Panc1 (cell line): Measurements from ENCODE around the gene IL32. TPM values are rescaled to one million over a fixed set of nuclear protein-coding genes. Genes with fewer than 3 reads are reported as not detected.
"Not testable (repeated sequence)": the region's sequence is repeated elsewhere in the genome, so short reads cannot be mapped to it uniquely, and the experiment has no call there.

ENCODE experiments used
- ATAC-seq: fragments of 200-7000 bp; cut with Tn5 transposase; 2 replicates; pipeline ENCODE4 v1.9.1; 2020; ENCODE audit warnings: mild to moderate bottlenecking, moderate library complexity
- BruUV-seq: library from RNA; stranded (reverse); fragments of 400-500 nt; replicated peaks from 2 replicates; lab custom pipeline; 2021; lab: Mats Ljungman, UMichigan
- CTCF ChIA-PET: fragments of 300-600 bp; sonication (Branson Sonifier 250); formaldehyde crosslinking; loops from one replicate; lab custom pipeline; 2022; ENCODE audit warnings: antibody characterized with exemption; lab: Charles Lee
- POLR2A ChIA-PET: fragments of 300-600 bp; sonication (Branson Sonifier 250); formaldehyde crosslinking; loops from one replicate; lab custom pipeline; 2022; ENCODE audit warnings: antibody characterized with exemption; lab: Charles Lee
- DNase-seq: peaks from one replicate; pipeline ENCODE4 v3.0.0-alpha.2; 2010; ENCODE audit warnings: low read depth, low spot score
- H3K27ac ChIP-seq: 2 replicates; pipeline ENCODE4 v1.5.1; 2011; ENCODE audit warnings: mild to moderate bottlenecking, low read length, inconsistent platforms
- H3K27me3 ChIP-seq: fragments of 200-500 bp; sonication (Bioruptor generic); 2 replicates; pipeline ENCODE4 v1.6.0; 2014; ENCODE audit warnings: low read length, inconsistent platforms; ENCODE audit not compliant: control insufficient read depth, insufficient read depth
- H3K36me3 ChIP-seq: fragments of 200-500 bp; sonication (Bioruptor generic); 2 replicates; pipeline ENCODE4 v1.5.1; 2014; ENCODE audit warnings: inconsistent platforms, mild to moderate bottlenecking, low read length, moderate library complexity; ENCODE audit not compliant: control insufficient read depth, insufficient read depth
- H3K4me1 ChIP-seq: 2 replicates; pipeline ENCODE4 v1.5.1; 2011; ENCODE audit warnings: inconsistent platforms, mild to moderate bottlenecking, low read length, moderate library complexity; ENCODE audit not compliant: control insufficient read depth, insufficient read depth
- H3K4me3 ChIP-seq, 2 experiments: 2 replicates each; pipeline ENCODE4 v1.5.1; 2011 to 2012; ENCODE audit warnings: low read depth in 2 of 2, low read length in 2 of 2, mild to moderate bottlenecking in 2 of 2, inconsistent platforms in 1 of 2, moderate library complexity in 1 of 2
- H3K9me3 ChIP-seq: fragments of 200-500 bp; sonication (Bioruptor generic); 2 replicates; pipeline ENCODE4 v1.5.1; 2014; ENCODE audit warnings: low read depth, mild to moderate bottlenecking, inconsistent platforms, low read length, moderate library complexity; ENCODE audit not compliant: control insufficient read depth, insufficient read depth
- POLR2AphosphoS5 ChIP-seq: IDR thresholded peaks from 2 replicates; pipeline ENCODE4 v1.6.1; 2012; ENCODE audit warnings: mild to moderate bottlenecking, low read depth, low read length, moderate library complexity
- SIN3A ChIP-seq: IDR thresholded peaks from 2 replicates; pipeline ENCODE4 v1.6.1; 2012; ENCODE audit warnings: low read depth, mild to moderate bottlenecking, low read length, moderate library complexity, borderline replicate concordance; ENCODE audit not compliant: insufficient read depth
- TCF7L2 ChIP-seq: IDR thresholded peaks from 2 replicates; pipeline ENCODE4 v1.6.1; 2011; ENCODE audit warnings: mild to moderate bottlenecking, low read depth, low read length, inconsistent platforms
- in situ Hi-C: cut with HindIII; loops from 2 replicates; pipeline ENCODE4 v1.10.0; 2016; ENCODE audit warnings: low sequenced_read_pairs, low pct_unique_long_range_greater_than_20kb
- intact Hi-C: fragments of 100-400 bp; cut with micrococcal nuclease; formaldehyde crosslinking; loops from one replicate; pipeline ENCODE4 v1.10.0; 2022; ENCODE audit not compliant: unreplicated experiment
- total RNA-seq: library from RNA; stranded (reverse); gene quantifications from one replicate; pipeline ENCODE4 v1.2.1, GENCODE V29; 2021; ENCODE audit not compliant: unreplicated experiment
- TF ChIP-seq, protein P1 (sequence below), 2 experiments: IDR thresholded peaks; 2 replicates each; pipeline ENCODE4 v1.6.1; 2011 to 2012; ENCODE audit warnings: low read depth in 2 of 2, control low read depth in 1 of 2, low read length in 1 of 2, mild to moderate bottlenecking in 1 of 2, moderate library complexity in 1 of 2; ENCODE audit not compliant: insufficient read depth in 1 of 2
- TF ChIP-seq, protein P2 (sequence below): fragments of 450-650 bp; IDR thresholded peaks from 2 replicates; pipeline ENCODE4 v1.5.1; 2017; ENCODE audit warnings: mild to moderate bottlenecking

Gene IL32
- total RNA-seq, 1 experiment from 2014 or later, result 17.1 TPM

DNA sequence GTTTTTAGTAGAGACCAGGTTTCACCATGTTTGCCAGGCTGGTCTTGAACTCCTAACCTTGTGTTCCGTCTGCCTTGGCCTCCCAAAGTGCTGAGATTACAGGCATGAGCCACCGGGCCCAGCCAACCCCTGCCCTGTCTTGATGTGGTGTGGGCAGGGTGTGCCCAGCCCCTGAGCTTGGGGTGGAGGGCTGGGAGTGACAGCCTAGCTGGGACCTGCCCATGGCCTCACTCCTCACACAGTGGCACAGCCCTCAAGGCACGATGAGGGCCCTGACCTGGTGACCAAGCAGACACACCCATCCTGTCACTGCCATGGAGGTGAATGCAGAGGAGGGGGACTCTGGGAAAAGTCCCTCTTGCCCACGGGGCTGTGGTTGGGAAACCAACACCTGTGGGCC lies 3.0 kb downstream of the IL32 start:
- peaks cover 8% of the 10 kb centered on the region; the same call in 1 of the 2 replicates for H3K4me1 ChIP-seq
- H3K27me3 ChIP-seq, result no peaks in the 10 kb centered on the region
- intact Hi-C loops, result no loop called here
- ATAC-seq (no peak), DNase-seq (no peak)
- POLR2A ChIA-PET, result no interaction called here
- no peaks in the 10 kb centered on the region for H3K9me3 ChIP-seq
- no TSS peak for BruUV-seq
- no peak overlapping the region for H3K4me3 ChIP-seq
- H3K36me3 ChIP-seq, result no peaks in the 10 kb centered on the region
- TF ChIP-seq TCF7L2 (no peak), POLR2AphosphoS5 (no peak), SIN3A (no peak)
- TF ChIP-seq, protein P1, sequence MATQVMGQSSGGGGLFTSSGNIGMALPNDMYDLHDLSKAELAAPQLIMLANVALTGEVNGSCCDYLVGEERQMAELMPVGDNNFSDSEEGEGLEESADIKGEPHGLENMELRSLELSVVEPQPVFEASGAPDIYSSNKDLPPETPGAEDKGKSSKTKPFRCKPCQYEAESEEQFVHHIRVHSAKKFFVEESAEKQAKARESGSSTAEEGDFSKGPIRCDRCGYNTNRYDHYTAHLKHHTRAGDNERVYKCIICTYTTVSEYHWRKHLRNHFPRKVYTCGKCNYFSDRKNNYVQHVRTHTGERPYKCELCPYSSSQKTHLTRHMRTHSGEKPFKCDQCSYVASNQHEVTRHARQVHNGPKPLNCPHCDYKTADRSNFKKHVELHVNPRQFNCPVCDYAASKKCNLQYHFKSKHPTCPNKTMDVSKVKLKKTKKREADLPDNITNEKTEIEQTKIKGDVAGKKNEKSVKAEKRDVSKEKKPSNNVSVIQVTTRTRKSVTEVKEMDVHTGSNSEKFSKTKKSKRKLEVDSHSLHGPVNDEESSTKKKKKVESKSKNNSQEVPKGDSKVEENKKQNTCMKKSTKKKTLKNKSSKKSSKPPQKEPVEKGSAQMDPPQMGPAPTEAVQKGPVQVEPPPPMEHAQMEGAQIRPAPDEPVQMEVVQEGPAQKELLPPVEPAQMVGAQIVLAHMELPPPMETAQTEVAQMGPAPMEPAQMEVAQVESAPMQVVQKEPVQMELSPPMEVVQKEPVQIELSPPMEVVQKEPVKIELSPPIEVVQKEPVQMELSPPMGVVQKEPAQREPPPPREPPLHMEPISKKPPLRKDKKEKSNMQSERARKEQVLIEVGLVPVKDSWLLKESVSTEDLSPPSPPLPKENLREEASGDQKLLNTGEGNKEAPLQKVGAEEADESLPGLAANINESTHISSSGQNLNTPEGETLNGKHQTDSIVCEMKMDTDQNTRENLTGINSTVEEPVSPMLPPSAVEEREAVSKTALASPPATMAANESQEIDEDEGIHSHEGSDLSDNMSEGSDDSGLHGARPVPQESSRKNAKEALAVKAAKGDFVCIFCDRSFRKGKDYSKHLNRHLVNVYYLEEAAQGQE (IDR thresholded peaks at IDR 0.05; ENCODE audit: insufficient read depth in 1 of 2, low read depth in 2 of 2, low read length in 1 of 2), result no peak
- TF ChIP-seq, protein P2, sequence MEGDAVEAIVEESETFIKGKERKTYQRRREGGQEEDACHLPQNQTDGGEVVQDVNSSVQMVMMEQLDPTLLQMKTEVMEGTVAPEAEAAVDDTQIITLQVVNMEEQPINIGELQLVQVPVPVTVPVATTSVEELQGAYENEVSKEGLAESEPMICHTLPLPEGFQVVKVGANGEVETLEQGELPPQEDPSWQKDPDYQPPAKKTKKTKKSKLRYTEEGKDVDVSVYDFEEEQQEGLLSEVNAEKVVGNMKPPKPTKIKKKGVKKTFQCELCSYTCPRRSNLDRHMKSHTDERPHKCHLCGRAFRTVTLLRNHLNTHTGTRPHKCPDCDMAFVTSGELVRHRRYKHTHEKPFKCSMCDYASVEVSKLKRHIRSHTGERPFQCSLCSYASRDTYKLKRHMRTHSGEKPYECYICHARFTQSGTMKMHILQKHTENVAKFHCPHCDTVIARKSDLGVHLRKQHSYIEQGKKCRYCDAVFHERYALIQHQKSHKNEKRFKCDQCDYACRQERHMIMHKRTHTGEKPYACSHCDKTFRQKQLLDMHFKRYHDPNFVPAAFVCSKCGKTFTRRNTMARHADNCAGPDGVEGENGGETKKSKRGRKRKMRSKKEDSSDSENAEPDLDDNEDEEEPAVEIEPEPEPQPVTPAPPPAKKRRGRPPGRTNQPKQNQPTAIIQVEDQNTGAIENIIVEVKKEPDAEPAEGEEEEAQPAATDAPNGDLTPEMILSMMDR, result no peak
- H3K27ac ChIP-seq, result no peak overlapping the region
- in situ Hi-C loops, result no loop called here
- CTCF ChIA-PET, result interaction anchor here (1.0 kb wide), 1 partner anchor 10 kb away, joined by 9 read pairs; no protein-coding TSS in a partner anchor

DNA sequence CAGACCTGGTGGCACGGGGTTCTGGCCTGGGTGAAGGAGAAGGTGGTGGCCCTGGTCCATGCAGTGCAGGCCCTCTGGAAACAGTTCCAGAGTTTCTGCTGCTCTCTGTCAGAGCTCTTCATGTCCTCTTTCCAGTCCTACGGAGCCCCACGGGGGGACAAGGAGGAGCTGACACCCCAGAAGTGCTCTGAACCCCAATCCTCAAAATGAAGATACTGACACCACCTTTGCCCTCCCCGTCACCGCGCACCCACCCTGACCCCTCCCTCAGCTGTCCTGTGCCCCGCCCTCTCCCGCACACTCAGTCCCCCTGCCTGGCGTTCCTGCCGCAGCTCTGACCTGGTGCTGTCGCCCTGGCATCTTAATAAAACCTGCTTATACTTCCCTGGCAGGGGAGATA lies 3.7 kb downstream of the IL32 start:
- POLR2A ChIA-PET, H3K27me3 ChIP-seq, intact Hi-C loops, H3K4me3 ChIP-seq, H3K36me3 ChIP-seq, H3K9me3 ChIP-seq, H3K27ac ChIP-seq, ATAC-seq, CTCF ChIA-PET, DNase-seq, BruUV-seq, in situ Hi-C loops, H3K4me1 ChIP-seq: not testable (repeated sequence)

DNA sequence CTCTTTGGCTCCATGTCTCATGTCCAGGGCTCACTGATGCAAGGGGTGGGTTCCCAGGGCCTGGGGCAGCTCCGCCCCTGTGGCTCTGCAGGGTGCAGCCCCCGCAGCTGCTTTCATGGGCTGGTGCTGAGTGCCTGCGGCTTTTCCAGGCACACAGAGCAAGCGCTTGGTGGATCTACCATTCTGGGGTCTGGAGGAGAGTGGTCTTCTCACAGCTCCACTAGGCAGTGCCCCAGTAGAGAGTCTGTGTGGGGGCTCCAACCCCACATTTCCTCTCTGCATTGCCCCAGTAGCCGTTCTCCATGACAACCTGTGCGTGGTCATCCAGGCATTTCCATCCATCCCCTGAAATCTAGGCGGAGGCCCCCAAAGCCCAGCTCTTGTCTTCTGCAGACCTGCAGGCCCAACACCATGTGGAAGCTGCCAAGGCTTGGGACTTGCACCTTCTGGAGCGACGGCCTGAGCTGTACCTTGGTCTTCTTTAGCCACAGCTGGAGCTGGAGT lies 5.2 kb downstream of the IL32 start:
- ChIA-PET POLR2A (no interaction called here), CTCF (no interaction called here)
- no peak for TF ChIP-seq POLR2AphosphoS5
- TF ChIP-seq, protein P2, result no peak
- no peak for TF ChIP-seq TCF7L2
- TF ChIP-seq, protein P1 (IDR thresholded peaks at IDR 0.05; ENCODE audit: insufficient read depth in 1 of 2, low read depth in 2 of 2, low read length in 1 of 2), result no peak
- TF ChIP-seq SIN3A, result no peak
- H3K36me3 ChIP-seq, result no peaks in the 10 kb centered on the region
- H3K4me3 ChIP-seq, result no peak overlapping the region
- H3K27me3 ChIP-seq, result no peaks in the 10 kb centered on the region
- H3K27ac ChIP-seq, result no peak overlapping the region
- no peaks in the 10 kb centered on the region; the same call in 1 of the 2 replicates for H3K4me1 ChIP-seq
- intact Hi-C loops (no loop called here), in situ Hi-C loops (no loop called here)
- ATAC-seq, result no peak
- no TSS peak for BruUV-seq
- H3K9me3 ChIP-seq, result no peaks in the 10 kb centered on the region
- DNase-seq, result no peak
